Prostate gland (tissue), 2 donors: ENCODE measurements around the gene SMG6.

ENCODE experiments used
- CTCF ChIP-seq, 4 experiments: fragments of 200-600 bp in 2 of 4; fragments of 450-650 bp in 2 of 4; sonication (generic) in 2 of 4; IDR thresholded peaks; 1 replicate in 3 of 4; 2 replicates in 1 of 4; pipeline ENCODE4 v1.5.1; 2016 to 2019; ENCODE audit warnings: antibody characterized with exemption in 4 of 4, mild to moderate bottlenecking in 2 of 4, moderate library complexity in 2 of 4
- POLR2A ChIP-seq: fragments of 450-650 bp; IDR thresholded peaks from one replicate; pipeline ENCODE4 v1.6.1; 2016; ENCODE audit warnings: antibody characterized with exemption, mild to moderate bottlenecking
- POLR2AphosphoS5 ChIP-seq: sonication (generic); formaldehyde crosslinking; IDR thresholded peaks from one replicate; pipeline ENCODE4 v1.6.1; 2017; ENCODE audit warnings: antibody characterized with exemption

DNA sequence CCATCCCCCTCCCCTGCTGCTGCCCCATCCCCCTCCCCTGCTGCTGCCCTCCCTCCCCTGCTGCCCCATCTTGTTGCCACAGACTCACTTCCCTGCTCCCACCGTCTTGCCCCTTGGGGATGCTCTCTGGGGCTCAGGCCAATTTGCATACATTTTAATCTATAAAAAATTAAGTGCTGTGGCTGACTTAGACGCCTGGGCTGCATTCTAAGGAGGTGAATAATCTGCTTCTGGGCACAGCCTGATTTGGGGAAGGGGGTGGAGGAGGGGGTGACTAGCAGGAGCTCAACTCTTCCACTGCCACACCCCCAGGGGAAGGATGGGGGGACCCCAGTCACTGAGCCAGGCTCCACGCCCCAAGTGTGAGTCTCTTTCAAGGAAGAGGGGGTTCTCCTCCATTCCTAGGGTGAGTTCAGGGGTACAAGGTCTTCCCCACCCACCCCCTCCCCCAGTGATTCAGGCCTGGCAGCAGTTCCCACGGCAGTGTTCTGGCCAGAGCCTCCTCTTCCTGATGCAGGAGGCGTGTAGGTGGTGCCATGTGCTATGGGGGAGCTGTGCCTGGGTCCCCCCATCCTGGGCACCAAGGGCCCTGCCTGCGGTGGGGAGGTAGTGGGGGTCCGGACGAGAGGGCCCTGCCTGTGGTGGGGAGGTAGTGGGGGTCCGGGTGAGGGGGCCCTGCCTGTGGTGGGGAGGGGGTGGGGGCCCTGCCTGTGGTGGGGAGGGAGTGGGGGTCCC lies 268.6 kb downstream of the SMG6 start:
- TF ChIP-seq CTCF (IDR thresholded peaks at IDR 0.05) (no peak), POLR2AphosphoS5 (no peak), POLR2A (no peak)
